Esophagus muscularis mucosa (tissue), 4 donors: ENCODE measurements around the gene ST3GAL3.

ENCODE experiments used
- EP300 ChIP-seq: sonication (generic); formaldehyde crosslinking; IDR thresholded peaks from one replicate; pipeline ENCODE4 v1.6.1; 2017; ENCODE audit warnings: antibody characterized with exemption
- POLR2AphosphoS5 ChIP-seq, 2 donors: sonication (generic); formaldehyde crosslinking; IDR thresholded peaks; one replicate each; pipeline ENCODE4 v1.6.1; 2017; ENCODE audit warnings: antibody characterized with exemption in 2 of 2
- TF ChIP-seq, protein P1 (sequence below), 3 experiments: fragments of 200-600 bp in 2 of 3; fragments of 450-650 bp in 1 of 3; sonication (generic) in 2 of 3; IDR thresholded peaks; one replicate each; pipeline ENCODE4 v1.5.1; 2017 to 2019; ENCODE audit warnings: antibody characterized with exemption in 3 of 3, mild to moderate bottlenecking in 2 of 3, moderate library complexity in 1 of 3

DNA sequence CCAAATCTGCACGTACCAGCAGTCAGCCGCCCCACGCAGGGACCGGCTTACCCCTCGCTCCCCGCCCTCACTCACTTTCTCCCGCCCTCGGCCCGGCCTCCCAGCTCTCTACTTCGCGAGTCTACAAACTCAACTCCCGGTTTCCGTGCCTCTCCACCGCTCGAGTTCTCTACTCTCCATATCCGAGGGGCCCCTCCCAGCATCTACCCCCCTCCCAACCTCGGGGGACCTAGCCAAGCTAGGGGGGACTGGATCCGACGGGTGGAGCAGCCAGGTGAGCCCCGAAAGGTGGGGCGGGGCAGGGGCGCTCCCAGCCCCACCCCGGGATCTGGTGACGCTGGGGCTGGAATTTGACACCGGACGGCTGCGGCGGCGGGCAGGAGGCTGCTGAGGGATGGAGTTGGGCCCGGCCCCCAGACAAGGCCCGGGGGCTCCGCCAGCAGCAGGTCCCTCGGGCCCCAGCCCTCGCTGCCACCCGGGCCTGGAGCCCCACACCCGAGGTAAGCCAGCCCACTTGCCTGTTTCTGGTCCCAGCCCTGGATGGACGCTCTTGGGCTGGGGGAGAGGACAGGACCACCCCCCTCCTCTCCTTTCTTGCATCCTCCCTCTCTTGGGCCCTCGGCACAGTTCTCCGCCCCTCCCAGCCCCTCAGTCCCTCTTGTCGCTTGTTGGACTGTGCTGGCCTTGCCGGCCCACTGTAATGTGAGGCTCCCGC lies 226.2 kb downstream of the ST3GAL3 start, which contains the start of gene ARTN:
- TF ChIP-seq EP300 (no peak), POLR2AphosphoS5 (IDR thresholded peaks at IDR 0.05) (no peak)
- TF ChIP-seq, protein P1, sequence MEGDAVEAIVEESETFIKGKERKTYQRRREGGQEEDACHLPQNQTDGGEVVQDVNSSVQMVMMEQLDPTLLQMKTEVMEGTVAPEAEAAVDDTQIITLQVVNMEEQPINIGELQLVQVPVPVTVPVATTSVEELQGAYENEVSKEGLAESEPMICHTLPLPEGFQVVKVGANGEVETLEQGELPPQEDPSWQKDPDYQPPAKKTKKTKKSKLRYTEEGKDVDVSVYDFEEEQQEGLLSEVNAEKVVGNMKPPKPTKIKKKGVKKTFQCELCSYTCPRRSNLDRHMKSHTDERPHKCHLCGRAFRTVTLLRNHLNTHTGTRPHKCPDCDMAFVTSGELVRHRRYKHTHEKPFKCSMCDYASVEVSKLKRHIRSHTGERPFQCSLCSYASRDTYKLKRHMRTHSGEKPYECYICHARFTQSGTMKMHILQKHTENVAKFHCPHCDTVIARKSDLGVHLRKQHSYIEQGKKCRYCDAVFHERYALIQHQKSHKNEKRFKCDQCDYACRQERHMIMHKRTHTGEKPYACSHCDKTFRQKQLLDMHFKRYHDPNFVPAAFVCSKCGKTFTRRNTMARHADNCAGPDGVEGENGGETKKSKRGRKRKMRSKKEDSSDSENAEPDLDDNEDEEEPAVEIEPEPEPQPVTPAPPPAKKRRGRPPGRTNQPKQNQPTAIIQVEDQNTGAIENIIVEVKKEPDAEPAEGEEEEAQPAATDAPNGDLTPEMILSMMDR (IDR thresholded peaks at IDR 0.05), result no peak
